Measurements from ENCODE around the gene PPP2R3B. TPM values are rescaled to one million over a fixed set of nuclear protein-coding genes. Genes with fewer than 3 reads are reported as not detected.

PPP2R3B gene
- total RNA-seq, 4 donors from 2014 or later: 4.1 to 16.1 (median 9.4) TPM

GRCh38 chrX:370244-370962, 16.3 kb downstream of the PPP2R3B start:
- intact Hi-C loops (cut with DNase I; ENCODE audit: low total_unique reads): no loop called here
- Histone ChIP-seq H3K4me1 (peaks cover 0 to 10% of the 10 kb centered on the region in 2 donors), H3K4me3 (no peak overlapping the region), H3K27me3 (no peaks in the 10 kb centered on the region), H3K27ac (no peak overlapping the region), H3K9me3 (no peaks in the 10 kb centered on the region), H3K36me3 (no peaks in the 10 kb centered on the region)
- TF ChIP-seq CTCF (IDR thresholded peaks at IDR 0.05) (no peak), POLR2A (IDR thresholded peaks at IDR 0.05) (no peak)
- no peak for DNase-seq

- peaks cover 0 to 10% of the 10 kb centered on the region in 2 donors for H3K4me1 ChIP-seq
- H3K9me3 ChIP-seq: no peaks in the 10 kb centered on the region
- H3K36me3 ChIP-seq: no peaks in the 10 kb centered on the region
- no peak overlapping the region for H3K27ac ChIP-seq
- intact Hi-C loops (cut with DNase I; ENCODE audit: low total_unique reads): no loop called here
- no peak overlapping the region for H3K4me3 ChIP-seq
- TF ChIP-seq POLR2A (IDR thresholded peaks at IDR 0.05) (no peak), CTCF (IDR thresholded peaks at IDR 0.05) (no peak)
- H3K27me3 ChIP-seq: no peaks in the 10 kb centered on the region
- no peak for DNase-seq
Measured at GRCh38 chrX:369563-370101, 17.1 kb downstream of the PPP2R3B start.

- no peak for DNase-seq
- no peaks in the 10 kb centered on the region for H3K27me3 ChIP-seq
- H3K4me3 ChIP-seq: no peak overlapping the region
- peaks cover 0 to 3% of the 10 kb centered on the region in 2 donors for H3K4me1 ChIP-seq
- TF ChIP-seq POLR2A (IDR thresholded peaks at IDR 0.05): no peak
- H3K36me3 ChIP-seq: no peaks in the 10 kb centered on the region
- H3K9me3 ChIP-seq: no peaks in the 10 kb centered on the region
- intact Hi-C loops (cut with DNase I; ENCODE audit: low total_unique reads): no loop called here
- no peak overlapping the region for H3K27ac ChIP-seq
Measured at GRCh38 chrX:368811-369562, 17.7 kb downstream of the PPP2R3B start.

GRCh38 chrX:367866-368265, 18.8 kb downstream of the PPP2R3B start:
- Histone ChIP-seq H3K27ac (no peak overlapping the region), H3K4me1 (no peaks in the 10 kb centered on the region), H3K4me3 (no peak overlapping the region), H3K36me3 (no peaks in the 10 kb centered on the region), H3K9me3 (no peaks in the 10 kb centered on the region), H3K27me3 (no peaks in the 10 kb centered on the region)
- intact Hi-C loops (cut with DNase I; ENCODE audit: low total_unique reads): no loop called here
- no peak for TF ChIP-seq CTCF (IDR thresholded peaks at IDR 0.05)
- no peak for TF ChIP-seq POLR2A (IDR thresholded peaks at IDR 0.05)
- DNase-seq: no peak

GRCh38 chrX:367349-367748, 19.4 kb downstream of the PPP2R3B start:
- Histone ChIP-seq H3K4me3 (no peak overlapping the region), H3K9me3 (no peaks in the 10 kb centered on the region), H3K27me3 (no peaks in the 10 kb centered on the region), H3K4me1 (no peaks in the 10 kb centered on the region), H3K27ac (no peak overlapping the region), H3K36me3 (no peaks in the 10 kb centered on the region)
- intact Hi-C loops (cut with DNase I; ENCODE audit: low total_unique reads): no loop called here
- no peak for DNase-seq
- TF ChIP-seq CTCF (IDR thresholded peaks at IDR 0.05) (no peak), POLR2A (IDR thresholded peaks at IDR 0.05) (no peak)
